Esophagus squamous epithelium (tissue), 5 donors: Measurements from ENCODE around the gene ABCB8. TPM values are rescaled to one million over a fixed set of nuclear protein-coding genes. Genes with fewer than 3 reads are reported as not detected.

ENCODE experiments used
- DNase-seq: peaks from one replicate; lab custom pipeline; 2025; lab: John Stamatoyannopoulos, UW
- H3K27ac ChIP-seq, 4 donors: fragments of 200-600 bp; sonication (generic); one replicate each; pipeline ENCODE4 v1.5.1; 2016 to 2019; ENCODE audit warnings: mild to moderate bottlenecking in 1 of 4
- H3K27me3 ChIP-seq, 4 donors: fragments of 200-600 bp; sonication (generic); 1 replicate in 3 of 4; 2 replicates in 1 of 4; pipeline versions ENCODE4 v1.5.1 to v1.6.0; 2017 to 2021; ENCODE audit warnings: antibody characterized with exemption in 1 of 4
- H3K36me3 ChIP-seq, 3 donors: fragments of 200-600 bp; sonication (generic); one replicate each; pipeline ENCODE4 v1.5.1; 2016 to 2019
- H3K4me1 ChIP-seq, 3 donors: fragments of 200-600 bp; sonication (generic); one replicate each; pipeline ENCODE4 v1.5.1; 2017 to 2019
- H3K4me3 ChIP-seq, 4 donors: fragments of 200-600 bp; sonication (generic); 1 replicate in 3 of 4; 2 replicates in 1 of 4; pipeline ENCODE4 v1.5.1; 2016 to 2019; ENCODE audit warnings: mild to moderate bottlenecking in 2 of 4, moderate library complexity in 1 of 4
- H3K9me3 ChIP-seq, 3 donors: fragments of 200-600 bp; sonication (generic); one replicate each; pipeline ENCODE4 v1.5.1; 2016 to 2019
- CTCF ChIP-seq, 6 experiments: fragments of 450-650 bp in 4 of 6; fragments of 200-600 bp in 2 of 6; sonication (generic) in 2 of 6; IDR thresholded peaks; one replicate each; pipeline ENCODE4 v1.5.1; 2016 to 2019; ENCODE audit warnings: antibody characterized with exemption in 6 of 6, mild to moderate bottlenecking in 4 of 6, moderate library complexity in 4 of 6
- POLR2A ChIP-seq, 4 donors: fragments of 450-650 bp; IDR thresholded peaks; one replicate each; pipeline ENCODE4 v1.6.1; 2017; ENCODE audit warnings: antibody characterized with exemption in 4 of 4, mild to moderate bottlenecking in 4 of 4, moderate library complexity in 3 of 4
- WGBS, 2 donors: methylation state at CpG; one replicate each; pipeline ENCODE4 v1.1.5; 2018; 5-methylcytosine and 5-hydroxymethylcytosine counted together
- intact Hi-C: fragments of 100-400 bp; cut with DNase I; formaldehyde crosslinking; loops from one replicate; pipeline ENCODE4 v1.15.0; 2022
- total RNA-seq, 4 donors: library from RNA; depleted of rRNA; stranded (reverse); fragments of >200 nt; gene quantifications; one replicate each; pipeline ENCODE4 v1.1.0, GENCODE V29; 2016
- donor health status: DM: yes; HTN: yes; CAD: no.

ABCB8 gene
- total RNA-seq, 4 donors from 2014 or later, result 23.1 to 41.0 (median 26.1) TPM

GRCh38 chr7:151057989-151058780 is 29.9 kb downstream of the ABCB8 start:
- Histone ChIP-seq H3K27me3 (no peaks in the 10 kb centered on the region), H3K9me3 (no peaks in the 10 kb centered on the region), H3K27ac (peak overlapping the region; percentile 85 to 99 (median 96)), H3K36me3 (peaks cover 0 to 28% (median 0%) of the 10 kb centered on the region in 3 donors), H3K4me1 (peaks cover 42 to 58% (median 58%) of the 10 kb centered on the region in 3 donors), H3K4me3 (peak overlapping the region; percentile 56 to 87 (median 82))
- peak in 2 of 6 experiments; percentile 10 to 37 for TF ChIP-seq CTCF (IDR thresholded peaks at IDR 0.05)
- TF ChIP-seq POLR2A (IDR thresholded peaks at IDR 0.05), result peak in 3 of 4 donors; percentile 58 to 89 (median 79)
- DNase-seq, result peak; percentile 94
- 1 to 2% methylated on average over 8 to 23 of the region's 46 CpGs for WGBS, 2 donors
- intact Hi-C loops, result no loop called here

- peak overlapping the region; percentile 56 to 87 (median 82) for H3K4me3 ChIP-seq
- WGBS, 2 donors, result 8% methylated on average over 13 to 15 of the region's 18 CpGs
- H3K27me3 ChIP-seq, result no peaks in the 10 kb centered on the region
- peaks cover 0 to 28% (median under 1%) of the 10 kb centered on the region in 3 donors for H3K36me3 ChIP-seq
- peaks cover 42 to 65% (median 60%) of the 10 kb centered on the region in 3 donors for H3K4me1 ChIP-seq
- no peak for TF ChIP-seq POLR2A (IDR thresholded peaks at IDR 0.05)
- TF ChIP-seq CTCF (IDR thresholded peaks at IDR 0.05), result no peak
- intact Hi-C loops, result no loop called here
- no peaks in the 10 kb centered on the region for H3K9me3 ChIP-seq
- no peak for DNase-seq
- H3K27ac ChIP-seq, result peak overlapping the region; percentile 85 to 99 (median 96)
These were observed 30.6 kb downstream of the ABCB8 start for GRCh38 chr7:151058781-151059366.

- Histone ChIP-seq H3K27ac (peak within 1 kb of the TSS; percentile 85 to 99 (median 96)), H3K4me1 (peaks cover 42 to 68% (median 60%) of the 10 kb centered on the region in 3 donors), H3K9me3 (no peaks in the 10 kb centered on the region), H3K27me3 (no peaks in the 10 kb centered on the region), H3K36me3 (peaks cover 2 to 28% (median 7%) of the 10 kb centered on the region in 3 donors), H3K4me3 (peak within 1 kb of the TSS; percentile 56 to 87 (median 82))
- DNase-seq, result peak; percentile 46
- intact Hi-C loops, result no loop called here
- TF ChIP-seq CTCF (IDR thresholded peaks at IDR 0.05) (peak in 5 of 6 experiments; percentile 24 to 39 (median 34)), POLR2A (IDR thresholded peaks at IDR 0.05) (peak in 2 of 4 donors; percentile 33 to 66)
- 0% methylated on average over 13 to 24 of the region's 75 CpGs for WGBS, 2 donors
These were observed 31.3 kb downstream of the ABCB8 start, which contains the start of gene SLC4A2 for GRCh38 chr7:151059367-151060112. SLC4A2 (plus strand) TSS chr7:151059589; CDS start chr7:151061988, 2,399 bp downstream.

- no peaks in the 10 kb centered on the region for H3K27me3 ChIP-seq
- H3K4me3 ChIP-seq, result peak overlapping the region; percentile 56 to 87 (median 82)
- intact Hi-C loops, result no loop called here
- TF ChIP-seq POLR2A (IDR thresholded peaks at IDR 0.05) (no peak), CTCF (IDR thresholded peaks at IDR 0.05) (no peak)
- WGBS, 2 donors, result 0 to 1% methylated on average over 9 to 10 of the region's 17 CpGs
- H3K27ac ChIP-seq, result peak overlapping the region; percentile 85 to 99 (median 96)
- DNase-seq, result no peak
- H3K9me3 ChIP-seq, result no peaks in the 10 kb centered on the region
- H3K4me1 ChIP-seq, result peaks cover 42 to 68% (median 60%) of the 10 kb centered on the region in 3 donors
- H3K36me3 ChIP-seq, result peaks cover 8 to 31% (median 12%) of the 10 kb centered on the region in 3 donors
These were observed 31.8 kb downstream of the ABCB8 start for GRCh38 chr7:151060113-151060415.
